Thyroid gland (tissue), 4 donors: ENCODE data around the gene IL22RA1.

Experiments
- CTCF ChIP-seq, 6 experiments: fragments of 200-600 bp in 3 of 6; fragments of 450-650 bp in 3 of 6; sonication (generic) in 3 of 6; IDR thresholded peaks; one replicate each; pipeline ENCODE4 v1.5.1; 2016 to 2019; ENCODE audit warnings: antibody characterized with exemption in 6 of 6, mild to moderate bottlenecking in 2 of 6, inconsistent platforms in 1 of 6, moderate library complexity in 1 of 6
- POLR2A ChIP-seq, 2 donors: fragments of 450-650 bp; IDR thresholded peaks; one replicate each; pipeline ENCODE4 v1.6.1; 2017; ENCODE audit warnings: antibody characterized with exemption in 2 of 2, mild to moderate bottlenecking in 2 of 2, moderate library complexity in 1 of 2

GRCh38 chr1:24095140-24095859 lies 47.6 kb downstream of the IL22RA1 start:
- no peak for TF ChIP-seq CTCF (IDR thresholded peaks at IDR 0.05)
- no peak for TF ChIP-seq POLR2A (IDR thresholded peaks at IDR 0.05)
